Neural progenitor cell (in vitro differentiated cells): ENCODE measurements around the gene SMIM38. TPM values are rescaled to one million over a fixed set of nuclear protein-coding genes. Genes with fewer than 3 reads are reported as not detected.
A peak's percentile ranks its signal among the peaks of the same experiment; 100 is the strongest.

Experiments
- DNase-seq: peaks from one replicate; pipeline ENCODE4 v3.0.0-alpha.2; 2016; ENCODE audit warnings: low spot score
- H2AFZ ChIP-seq: fragments of 200-600 bp; sonication (generic); replicated peaks from 2 replicates; pipeline ENCODE4 v1.6.1; 2016; ENCODE audit warnings: antibody characterized with exemption
- H3F3A ChIP-seq: fragments of 200-600 bp; sonication (generic); 2 replicates; pipeline ENCODE4 v1.6.1; 2016; ENCODE audit warnings: antibody characterized with exemption, low read depth
- H3K27ac ChIP-seq: fragments of 200-600 bp; sonication (generic); 2 replicates; pipeline ENCODE4 v1.5.1; 2016; ENCODE audit warnings: mild to moderate bottlenecking
- H3K27me3 ChIP-seq: fragments of 200-600 bp; sonication (generic); 2 replicates; pipeline ENCODE4 v1.6.1; 2016; ENCODE audit warnings: mild to moderate bottlenecking, moderate library complexity
- H3K36me3 ChIP-seq: fragments of 200-600 bp; sonication (generic); 2 replicates; pipeline ENCODE4 v1.5.1; 2016
- H3K4me1 ChIP-seq: fragments of 200-600 bp; sonication (generic); 2 replicates; pipeline ENCODE4 v1.6.1; 2016; ENCODE audit warnings: mixed run types
- H3K4me2 ChIP-seq: fragments of 200-600 bp; sonication (generic); 2 replicates; pipeline ENCODE4 v1.6.1; 2016
- H3K4me3 ChIP-seq: fragments of 200-600 bp; sonication (generic); 2 replicates; pipeline ENCODE4 v1.5.1; 2016
- H3K79me2 ChIP-seq: fragments of 200-600 bp; sonication (generic); 2 replicates; pipeline ENCODE4 v1.6.1; 2016; ENCODE audit warnings: low read depth
- H3K9ac ChIP-seq: fragments of 200-600 bp; sonication (generic); 2 replicates; pipeline ENCODE4 v1.6.1; 2016
- H3K9me3 ChIP-seq: fragments of 200-600 bp; sonication (generic); 2 replicates; pipeline ENCODE4 v1.5.1; 2016; ENCODE audit warnings: low read depth
- H4K20me1 ChIP-seq: fragments of 200-600 bp; sonication (generic); 2 replicates; pipeline ENCODE4 v1.6.1; 2016; ENCODE audit warnings: low read depth
- H3K27ac Mint-ChIP-seq: 3 replicates; pipeline ENCODE4 v1.8.0; 2021; ENCODE audit warnings: mixed read lengths
- H3K27me3 Mint-ChIP-seq: 2 replicates; pipeline ENCODE4 v1.8.0; 2022; ENCODE audit warnings: low read depth, mild to moderate bottlenecking, inconsistent platforms, moderate library complexity, mixed read lengths; ENCODE audit not compliant: insufficient read depth
- H3K36me3 Mint-ChIP-seq: 3 replicates; pipeline ENCODE4 v1.8.0; 2021; ENCODE audit warnings: mixed read lengths
- H3K4me1 Mint-ChIP-seq: 3 replicates; pipeline ENCODE4 v1.8.0; 2021; ENCODE audit warnings: mixed read lengths
- H3K4me3 Mint-ChIP-seq: 3 replicates; pipeline ENCODE4 v1.8.0; 2021; ENCODE audit warnings: mild to moderate bottlenecking, moderate library complexity, mixed read lengths
- H3K9me3 Mint-ChIP-seq: 3 replicates; pipeline ENCODE4 v1.8.0; 2020; ENCODE audit warnings: mixed read lengths
- CTCF ChIP-seq: fragments of 200-600 bp; sonication (generic); IDR thresholded peaks from 2 replicates; pipeline ENCODE4 v1.5.1; 2017; ENCODE audit warnings: antibody characterized with exemption, mild to moderate bottlenecking
- EZH2 ChIP-seq: fragments of 200-600 bp; sonication (generic); IDR thresholded peaks from 2 replicates; pipeline ENCODE4 v1.6.1; 2017; ENCODE audit warnings: antibody characterized with exemption, mild to moderate bottlenecking, moderate library complexity
- EZH2phosphoT487 ChIP-seq: fragments of 200-600 bp; sonication (generic); IDR thresholded peaks from 2 replicates; pipeline ENCODE4 v1.6.1; 2017; ENCODE audit warnings: antibody characterized with exemption
- total RNA-seq: library from RNA; depleted of rRNA; stranded (reverse); fragments of >200 nt; gene quantifications from 2 replicates; pipeline ENCODE4 v1.2.3, GENCODE V29; 2015; ENCODE audit warnings: low replicate concordance

SMIM38 gene
- total RNA-seq, 1 donor from 2014 or later = 2.0 TPM

- Histone ChIP-seq H3K9me3 (no peaks in the 10 kb centered on the region), H3K36me3 (no peaks in the 10 kb centered on the region), H2AFZ (peak overlapping the region; percentile 51), H3K4me2 (peak overlapping the region; percentile 74), H3K4me1 (peaks cover 14% of the 10 kb centered on the region), H3K79me2 (no peaks in the 10 kb centered on the region), H3K9ac (no peak overlapping the region), H3F3A (peaks cover 23% of the 10 kb centered on the region), H3K4me3 (peak overlapping the region; percentile 38), H3K27me3 (no peaks in the 10 kb centered on the region), H3K27ac (no peak overlapping the region), H4K20me1 (no peaks in the 10 kb centered on the region)
- DNase-seq = no peak
- no peak overlapping the region for H3K27ac Mint-ChIP-seq
- peaks cover 3% of the 10 kb centered on the region for H3K36me3 Mint-ChIP-seq
- peak; percentile 17 for TF ChIP-seq CTCF
- no peak for TF ChIP-seq EZH2phosphoT487
- no peak for TF ChIP-seq EZH2
- H3K9me3 Mint-ChIP-seq = peaks cover 11% of the 10 kb centered on the region
- peaks cover 18% of the 10 kb centered on the region for H3K4me1 Mint-ChIP-seq
- no peak overlapping the region for H3K4me3 Mint-ChIP-seq
- H3K27me3 Mint-ChIP-seq = peaks cover 13% of the 10 kb centered on the region
These were observed 31.9 kb upstream of the SMIM38 start for GRCh38 chr11:69123593-69124545.

GRCh38 chr11:69125861-69126260 is 29.9 kb upstream of the SMIM38 start:
- no peaks in the 10 kb centered on the region for H3K27me3 ChIP-seq
- H3K9ac ChIP-seq = no peak overlapping the region
- H3K9me3 ChIP-seq = no peaks in the 10 kb centered on the region
- no peak overlapping the region for H2AFZ ChIP-seq
- no peak overlapping the region for H3K4me2 ChIP-seq
- Mint-ChIP-seq H3K9me3 (peaks cover 10% of the 10 kb centered on the region), H3K4me1 (peaks cover 21% of the 10 kb centered on the region), H3K4me3 (no peak overlapping the region), H3K27ac (no peak overlapping the region), H3K27me3 (peaks cover 13% of the 10 kb centered on the region), H3K36me3 (no peaks in the 10 kb centered on the region)
- peaks cover 14% of the 10 kb centered on the region for H3K4me1 ChIP-seq
- H4K20me1 ChIP-seq = no peaks in the 10 kb centered on the region
- DNase-seq = no peak
- H3F3A ChIP-seq = peaks cover 23% of the 10 kb centered on the region
- H3K36me3 ChIP-seq = no peaks in the 10 kb centered on the region
- H3K79me2 ChIP-seq = no peaks in the 10 kb centered on the region
- TF ChIP-seq EZH2phosphoT487 = no peak
- TF ChIP-seq CTCF = no peak
- TF ChIP-seq EZH2 = no peak
- H3K27ac ChIP-seq = no peak overlapping the region
- H3K4me3 ChIP-seq = no peak overlapping the region

GRCh38 chr11:69126286-69126685 is 29.4 kb upstream of the SMIM38 start:
- H3K36me3 Mint-ChIP-seq = no peaks in the 10 kb centered on the region
- H2AFZ ChIP-seq = no peak overlapping the region
- no peak overlapping the region for H3K27ac Mint-ChIP-seq
- peaks cover 13% of the 10 kb centered on the region for H3K27me3 Mint-ChIP-seq
- no peak overlapping the region for H3K4me3 ChIP-seq
- no peaks in the 10 kb centered on the region for H4K20me1 ChIP-seq
- no peaks in the 10 kb centered on the region for H3K9me3 ChIP-seq
- H3K4me1 ChIP-seq = peaks cover 14% of the 10 kb centered on the region
- H3K36me3 ChIP-seq = no peaks in the 10 kb centered on the region
- H3K4me2 ChIP-seq = no peak overlapping the region
- TF ChIP-seq EZH2phosphoT487 (no peak), EZH2 (no peak), CTCF (no peak)
- H3K9ac ChIP-seq = no peak overlapping the region
- H3K9me3 Mint-ChIP-seq = peaks cover 10% of the 10 kb centered on the region
- no peaks in the 10 kb centered on the region for H3K27me3 ChIP-seq
- no peak overlapping the region for H3K27ac ChIP-seq
- no peak for DNase-seq
- peaks cover 23% of the 10 kb centered on the region for H3F3A ChIP-seq
- H3K4me1 Mint-ChIP-seq = peaks cover 24% of the 10 kb centered on the region
- no peak overlapping the region for H3K4me3 Mint-ChIP-seq
- no peaks in the 10 kb centered on the region for H3K79me2 ChIP-seq
